GM19193 (cell line): ENCODE results near the gene XRCC1.

Experiments used
- POLR2A ChIP-seq: IDR thresholded peaks from 4 replicates; pipeline ENCODE4 v1.6.1; 2011; ENCODE audit not compliant: insufficient read depth, insufficient read length; ENCODE audit errors: extremely low read depth

Gene XRCC1

DNA sequence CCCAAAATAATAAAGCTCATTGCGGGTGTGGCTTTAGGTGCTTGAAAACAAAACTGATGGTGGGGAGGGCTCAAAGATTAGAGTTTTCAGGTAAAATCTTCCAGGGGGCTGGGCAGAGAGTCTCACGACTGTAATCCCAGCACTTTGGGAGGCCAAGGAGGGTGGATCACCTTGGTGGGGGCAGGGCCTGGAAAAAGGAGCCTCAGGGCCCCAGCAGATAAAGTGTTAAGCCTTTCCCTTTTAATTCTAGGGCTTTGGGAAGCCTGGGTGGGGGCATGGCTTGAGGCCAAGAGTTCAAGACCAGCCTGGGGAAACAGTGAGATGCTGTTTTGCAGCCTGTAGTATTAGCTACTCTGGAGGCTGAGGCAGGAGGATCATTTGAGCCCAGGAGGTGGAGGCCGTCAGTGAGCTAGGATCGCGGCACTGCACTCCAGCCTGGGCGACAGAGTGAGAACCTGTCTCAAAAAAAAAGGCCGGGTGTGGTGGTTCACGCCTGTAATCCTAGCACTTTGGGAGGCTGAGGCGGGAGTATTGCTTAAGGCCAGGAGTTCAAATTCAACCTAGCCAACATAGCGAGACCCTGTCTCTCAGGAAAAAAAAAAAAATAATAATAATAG lies 18.9 kb upstream of the XRCC1 start:
- no peak for TF ChIP-seq POLR2A

- TF ChIP-seq POLR2A = no peak
Observed at GRCh38 chr19:43592800-43593350, 17.5 kb upstream of the XRCC1 start.

DNA sequence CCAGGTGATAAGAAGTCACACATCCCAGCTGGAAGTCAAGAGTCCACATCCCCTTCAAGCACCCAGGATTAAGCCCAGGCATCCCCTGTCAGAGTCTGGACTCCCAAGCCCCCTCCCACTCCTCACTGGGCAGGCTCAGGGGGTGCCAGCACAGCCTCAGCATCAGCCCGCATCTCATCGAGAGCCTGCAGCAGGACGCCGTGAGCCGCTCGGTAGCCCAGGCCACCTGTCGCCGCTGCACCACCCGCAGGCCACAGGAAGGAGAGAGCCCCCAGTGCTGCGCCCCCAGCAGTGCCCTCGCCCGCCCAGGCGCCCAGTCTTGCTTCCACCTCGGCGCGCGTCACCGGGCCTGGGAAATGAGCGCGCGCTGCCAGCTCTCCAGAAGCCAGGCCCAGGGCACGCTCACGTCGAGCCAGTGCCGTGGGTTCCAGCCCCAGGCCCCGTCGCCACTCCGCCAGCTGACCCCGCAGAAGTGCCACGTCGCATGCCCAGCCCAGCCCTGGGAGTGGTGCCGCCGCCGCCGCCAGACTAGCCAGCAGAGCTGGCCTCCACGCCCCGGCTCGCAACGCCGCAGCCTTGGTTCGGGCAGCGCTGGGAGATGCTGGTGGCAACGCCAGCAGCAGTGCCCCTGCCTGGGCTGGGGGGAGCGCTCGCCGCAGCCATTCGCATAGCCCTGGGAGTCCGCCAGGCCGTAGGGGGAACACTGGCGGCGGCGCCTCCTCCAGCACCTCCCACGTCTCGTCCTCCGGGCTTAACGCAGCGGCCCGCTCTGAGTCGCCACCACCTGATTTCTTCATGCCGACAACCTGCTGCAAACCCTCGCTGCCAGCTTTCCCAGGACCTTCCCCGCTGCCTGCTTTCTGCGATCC lies 16.8 kb upstream of the XRCC1 start:
- no peak for TF ChIP-seq POLR2A

GRCh38 chr19:43589678-43590077 lies 14.4 kb upstream of the XRCC1 start:
- TF ChIP-seq POLR2A = no peak

DNA sequence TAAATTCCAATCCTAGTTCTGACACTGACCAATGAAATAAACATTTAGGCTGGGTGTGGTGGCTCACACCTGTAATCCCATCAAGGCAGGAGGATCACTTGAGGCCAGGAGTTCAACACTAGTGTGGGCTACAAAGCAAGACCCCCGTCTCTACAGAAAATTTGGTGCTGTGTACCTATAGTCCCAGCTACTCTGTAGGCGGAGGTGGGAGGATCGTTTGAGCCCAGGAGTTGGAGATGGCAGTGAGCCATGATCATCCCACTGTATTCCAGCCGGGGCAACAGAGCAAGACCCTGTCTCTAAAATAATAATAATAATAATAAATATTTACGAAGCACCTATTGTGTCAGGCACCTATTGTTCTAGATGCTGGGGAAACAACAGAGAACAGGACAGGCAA lies 13.9 kb upstream of the XRCC1 start:
- no peak for TF ChIP-seq POLR2A

- no peak for TF ChIP-seq POLR2A
Observed at GRCh38 chr19:43586346-43586745, 11.0 kb upstream of the XRCC1 start.

- TF ChIP-seq POLR2A = no peak
Observed at GRCh38 chr19:43584484-43584883, 9.2 kb upstream of the XRCC1 start.

GRCh38 chr19:43582495-43582894 lies 7.2 kb upstream of the XRCC1 start:
- no peak for TF ChIP-seq POLR2A

DNA sequence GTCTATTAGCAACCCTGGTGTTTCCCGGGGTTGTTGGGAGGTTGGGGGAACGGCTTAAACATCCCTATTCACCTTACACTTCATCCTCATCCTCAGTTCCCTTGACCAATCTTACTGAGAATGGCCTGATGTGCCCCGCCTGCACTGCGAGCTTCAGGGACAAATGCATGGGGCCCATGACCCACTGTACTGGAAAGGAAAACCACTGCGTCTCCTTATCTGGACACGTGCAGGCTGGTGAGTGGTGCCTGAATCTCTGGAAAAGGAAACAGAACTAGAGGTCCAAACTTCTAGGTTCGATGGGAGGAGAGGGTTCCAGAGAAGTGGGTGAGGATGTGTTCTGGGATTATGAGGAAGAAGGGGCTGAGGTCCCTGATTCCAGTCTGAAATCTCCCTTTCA lies 6.1 kb upstream of the XRCC1 start:
- no peak for TF ChIP-seq POLR2A

GRCh38 chr19:43578787-43579186 lies 3.5 kb upstream of the XRCC1 start:
- TF ChIP-seq POLR2A = no peak

DNA sequence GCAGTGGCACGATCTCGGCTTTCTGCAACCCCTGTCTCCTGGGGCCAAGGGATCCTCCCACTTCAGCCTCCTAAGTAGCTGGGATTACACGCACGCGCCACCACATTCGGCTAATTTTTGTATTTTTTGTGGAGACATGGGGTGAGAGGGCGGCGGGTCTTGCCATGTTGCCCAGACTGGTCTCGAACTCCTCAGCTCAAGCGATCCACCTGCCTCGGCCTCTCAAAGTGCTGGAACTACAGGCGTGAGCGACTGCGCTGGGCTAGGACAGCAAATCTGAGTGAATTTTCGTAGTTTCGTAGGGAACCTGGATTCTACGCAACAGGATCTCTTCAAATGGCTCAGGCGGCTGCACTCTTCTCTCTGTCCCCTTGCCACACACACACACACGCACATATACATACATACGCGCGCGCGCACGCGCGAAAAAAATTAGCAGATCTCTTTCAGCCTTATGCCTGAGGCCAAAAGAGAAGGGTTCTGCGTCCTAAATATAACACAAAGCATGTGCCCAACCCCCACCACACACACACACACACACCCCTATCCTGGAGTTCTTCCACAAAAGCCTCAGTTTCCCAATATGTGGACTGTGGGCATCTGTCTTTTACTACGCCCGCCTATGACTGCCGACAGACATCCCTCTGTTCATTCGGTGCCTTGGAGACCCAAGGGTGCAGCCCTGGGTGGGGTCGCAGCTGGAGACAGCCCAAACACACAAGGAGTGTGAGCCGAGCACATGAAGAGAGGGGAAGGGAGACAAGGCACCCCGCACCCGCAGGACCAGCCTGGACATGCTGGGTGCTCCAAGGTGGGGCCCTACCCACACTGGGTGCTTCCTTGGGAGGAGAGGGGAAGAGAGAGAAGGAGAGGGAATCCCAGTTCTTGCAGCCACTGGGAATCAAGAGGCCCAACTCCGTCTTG lies 890 bp upstream of the XRCC1 start:
- TF ChIP-seq POLR2A = no peak

DNA sequence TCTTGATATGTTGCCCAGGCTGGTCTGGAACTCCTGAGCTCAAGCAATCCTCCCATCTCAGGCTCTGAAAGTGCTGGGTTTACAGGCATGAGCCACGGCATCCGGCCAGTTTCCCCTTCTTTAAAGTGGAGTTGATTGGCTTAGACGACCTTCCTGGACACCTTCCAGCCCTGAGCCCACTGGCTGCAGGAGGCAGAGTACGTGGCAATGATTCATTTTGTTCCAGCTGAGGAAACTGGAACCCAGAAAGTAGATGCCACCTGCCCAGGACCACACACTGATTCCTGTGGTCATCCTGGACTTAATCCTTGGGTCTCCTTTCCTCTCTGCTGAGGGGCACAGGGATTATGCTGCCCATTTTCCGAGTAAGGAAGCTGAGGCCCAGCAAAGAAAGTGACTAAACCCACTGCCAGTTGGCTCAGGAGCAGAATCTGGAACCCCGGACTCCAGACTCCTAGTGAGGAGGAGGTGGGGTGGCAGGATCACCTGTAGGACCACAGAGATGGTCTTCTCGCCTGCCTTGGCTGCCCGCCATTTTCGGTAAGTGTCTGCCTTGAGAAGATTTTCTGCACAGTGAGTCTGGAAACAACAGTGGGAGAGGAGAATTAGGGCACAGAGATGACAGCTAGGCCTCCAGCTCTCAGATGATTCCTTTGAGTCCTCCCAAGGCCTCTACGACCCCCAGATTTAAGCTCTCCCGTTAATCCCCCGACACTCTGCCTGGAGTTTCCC lies 737 bp downstream of the XRCC1 start:
- no peak for TF ChIP-seq POLR2A

DNA sequence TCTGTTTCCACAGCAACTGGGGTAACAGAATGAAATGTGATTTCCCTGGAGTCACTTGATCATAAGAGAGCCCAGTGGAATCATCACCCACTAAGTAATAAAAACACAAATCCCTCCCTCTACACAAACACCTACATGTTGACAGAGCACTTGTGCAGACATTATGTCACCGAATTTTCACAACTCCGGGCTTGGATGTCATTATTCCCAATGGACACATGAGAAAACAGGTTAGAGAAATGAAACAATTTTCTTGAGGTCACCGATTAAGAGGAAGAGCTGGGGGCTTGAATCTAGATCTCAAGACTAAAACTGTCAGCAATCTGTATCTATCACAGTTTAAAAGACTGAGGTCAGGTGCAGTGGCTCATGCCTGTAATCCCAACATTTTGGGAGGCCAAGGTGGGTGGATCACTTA lies 3.1 kb downstream of the XRCC1 start:
- TF ChIP-seq POLR2A = no peak

DNA sequence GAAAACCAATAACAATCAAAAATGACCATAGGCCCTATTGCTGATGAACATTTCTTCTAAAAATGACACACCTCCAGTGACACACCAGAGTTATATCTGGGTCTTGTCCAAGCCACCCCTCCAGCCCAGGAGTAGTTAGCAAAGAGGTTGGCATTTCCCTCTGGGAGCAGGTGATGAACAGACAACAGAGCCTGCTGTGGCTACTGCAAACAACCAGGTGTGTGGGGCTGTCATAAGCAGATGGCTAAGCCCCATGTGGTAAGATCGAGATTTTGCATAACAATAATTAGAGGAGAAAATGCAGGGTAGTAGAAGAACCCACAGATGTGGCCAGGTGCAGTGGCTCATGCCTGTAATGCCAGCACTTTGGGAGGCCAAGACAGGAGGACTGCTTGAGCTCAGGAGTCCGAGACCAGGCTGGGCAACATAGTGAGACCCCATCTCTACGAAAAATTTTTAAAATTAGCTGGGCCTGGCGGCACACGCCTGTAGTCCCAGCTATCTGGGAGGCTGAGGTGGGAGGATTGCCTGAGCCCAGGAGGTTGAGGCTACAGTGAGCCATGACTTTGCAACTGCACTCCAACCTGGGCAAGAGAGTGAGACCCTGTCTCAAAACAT lies 5.0 kb downstream of the XRCC1 start:
- TF ChIP-seq POLR2A = no peak
